Osteoblast (primary cell): ENCODE data around the gene TMA7. TPM values are rescaled to one million over a fixed set of nuclear protein-coding genes. Genes with fewer than 3 reads are reported as not detected.
A peak's percentile ranks its signal among the peaks of the same experiment; 100 is the strongest.

Experiments
- DNase-seq: peaks from one replicate; pipeline ENCODE4 v3.0.0; 2011; ENCODE audit warnings: low spot score, mixed read lengths; ENCODE audit not compliant: insufficient read length; ENCODE audit errors: missing footprints
- H2AFZ ChIP-seq: 2 replicates; pipeline ENCODE4 v1.6.0; 2011; ENCODE audit warnings: mild to moderate bottlenecking, low read length
- H3K27ac ChIP-seq: 2 replicates; pipeline ENCODE4 v1.5.1; 2011; ENCODE audit warnings: mild to moderate bottlenecking, low read depth, low read length, moderate library complexity
- H3K27me3 ChIP-seq: 2 replicates; pipeline ENCODE4 v1.6.0; 2012; ENCODE audit warnings: mild to moderate bottlenecking, control low read depth, inconsistent platforms, low read length, moderate library complexity; ENCODE audit not compliant: insufficient read depth
- H3K36me3 ChIP-seq: 2 replicates; pipeline ENCODE4 v1.5.1; 2011; ENCODE audit warnings: mild to moderate bottlenecking, low read length, control low read depth, moderate library complexity; ENCODE audit not compliant: insufficient read depth
- H3K4me1 ChIP-seq: 2 replicates; pipeline ENCODE4 v1.5.1; 2011; ENCODE audit warnings: mild to moderate bottlenecking, low read length, control low read depth, moderate library complexity; ENCODE audit not compliant: insufficient read depth
- H3K4me2 ChIP-seq: 2 replicates; pipeline ENCODE4 v1.6.0; 2011; ENCODE audit warnings: mild to moderate bottlenecking, low read length; ENCODE audit not compliant: insufficient read depth
- H3K4me3 ChIP-seq: fragments of 200-600 bp; sonication (generic); 3 replicates; pipeline ENCODE4 v1.5.1; 2012; ENCODE audit warnings: mild to moderate bottlenecking, low read length, inconsistent platforms; ENCODE audit not compliant: insufficient read depth
- H3K79me2 ChIP-seq: 2 replicates; pipeline ENCODE4 v1.6.0; 2012; ENCODE audit warnings: mild to moderate bottlenecking, low read length, control low read depth, inconsistent platforms; ENCODE audit not compliant: insufficient read depth
- H3K9me3 ChIP-seq: 2 replicates; pipeline ENCODE4 v1.5.1; 2011; ENCODE audit warnings: low read depth, low read length, control low read depth
- H4K20me1 ChIP-seq: 2 replicates; pipeline ENCODE4 v1.6.0; 2012; ENCODE audit warnings: mild to moderate bottlenecking, low read length, control low read depth; ENCODE audit not compliant: insufficient read depth
- total RNA-seq: library from RNA; depleted of rRNA; stranded (reverse); fragments of >200 nt; gene quantifications from 2 replicates; pipeline ENCODE4 v1.2.3, GENCODE V29; 2012
- TF ChIP-seq, protein P1 (sequence below): IDR thresholded peaks from 2 replicates; pipeline ENCODE4 v1.5.1; 2011; ENCODE audit warnings: mild to moderate bottlenecking, low read depth, low read length, moderate library complexity; ENCODE audit errors: extremely low read depth

Gene TMA7
- total RNA-seq, 1 donor, result 128 TPM

DNA sequence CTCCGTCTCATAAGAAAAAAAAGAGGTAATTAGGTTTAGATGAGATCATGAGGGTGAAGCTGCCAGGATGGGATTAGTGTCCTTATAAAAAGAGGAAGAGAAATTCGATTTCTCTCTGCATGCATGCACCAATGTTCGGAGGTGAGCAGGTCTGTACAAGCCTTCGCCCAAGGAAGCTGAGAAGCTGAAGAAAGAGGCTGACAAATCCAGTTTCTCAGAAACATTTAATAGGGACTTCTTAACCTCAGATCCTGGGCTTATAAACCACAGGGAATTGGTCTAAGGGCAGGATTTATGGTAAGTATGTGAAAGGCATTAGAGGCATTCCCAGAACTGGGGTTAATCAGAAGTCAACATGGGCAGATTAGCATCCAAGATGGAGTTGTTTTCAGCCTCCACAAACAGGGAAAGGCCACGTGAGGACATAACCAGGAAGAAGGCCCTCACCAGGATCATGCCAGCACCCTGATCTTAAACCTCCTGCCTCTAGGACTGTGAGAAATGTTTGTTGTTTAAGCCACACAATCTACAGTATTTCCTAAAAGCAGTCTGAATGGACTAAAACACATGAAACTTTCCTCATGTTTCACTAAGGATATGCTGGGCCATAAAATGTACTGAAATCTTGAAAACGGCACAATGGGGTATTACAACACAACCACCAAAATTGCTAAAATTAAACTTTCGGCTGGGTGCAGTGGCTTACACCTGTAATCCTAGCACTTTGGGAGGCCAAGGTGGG, 52.6 kb downstream of the TMA7 start:
- Histone ChIP-seq H3K27me3 (no peaks in the 10 kb centered on the region), H4K20me1 (no peaks in the 10 kb centered on the region), H3K79me2 (no peaks in the 10 kb centered on the region), H3K4me1 (peaks cover 7% of the 10 kb centered on the region), H3K9me3 (no peaks in the 10 kb centered on the region), H3K4me3 (no peak overlapping the region), H3K36me3 (peaks cover 10% of the 10 kb centered on the region), H2AFZ (peak overlapping the region; percentile 54), H3K27ac (peak overlapping the region; percentile 17), H3K4me2 (no peak overlapping the region)
- no peak for DNase-seq
- TF ChIP-seq, protein P1, sequence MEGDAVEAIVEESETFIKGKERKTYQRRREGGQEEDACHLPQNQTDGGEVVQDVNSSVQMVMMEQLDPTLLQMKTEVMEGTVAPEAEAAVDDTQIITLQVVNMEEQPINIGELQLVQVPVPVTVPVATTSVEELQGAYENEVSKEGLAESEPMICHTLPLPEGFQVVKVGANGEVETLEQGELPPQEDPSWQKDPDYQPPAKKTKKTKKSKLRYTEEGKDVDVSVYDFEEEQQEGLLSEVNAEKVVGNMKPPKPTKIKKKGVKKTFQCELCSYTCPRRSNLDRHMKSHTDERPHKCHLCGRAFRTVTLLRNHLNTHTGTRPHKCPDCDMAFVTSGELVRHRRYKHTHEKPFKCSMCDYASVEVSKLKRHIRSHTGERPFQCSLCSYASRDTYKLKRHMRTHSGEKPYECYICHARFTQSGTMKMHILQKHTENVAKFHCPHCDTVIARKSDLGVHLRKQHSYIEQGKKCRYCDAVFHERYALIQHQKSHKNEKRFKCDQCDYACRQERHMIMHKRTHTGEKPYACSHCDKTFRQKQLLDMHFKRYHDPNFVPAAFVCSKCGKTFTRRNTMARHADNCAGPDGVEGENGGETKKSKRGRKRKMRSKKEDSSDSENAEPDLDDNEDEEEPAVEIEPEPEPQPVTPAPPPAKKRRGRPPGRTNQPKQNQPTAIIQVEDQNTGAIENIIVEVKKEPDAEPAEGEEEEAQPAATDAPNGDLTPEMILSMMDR, result no peak

DNA sequence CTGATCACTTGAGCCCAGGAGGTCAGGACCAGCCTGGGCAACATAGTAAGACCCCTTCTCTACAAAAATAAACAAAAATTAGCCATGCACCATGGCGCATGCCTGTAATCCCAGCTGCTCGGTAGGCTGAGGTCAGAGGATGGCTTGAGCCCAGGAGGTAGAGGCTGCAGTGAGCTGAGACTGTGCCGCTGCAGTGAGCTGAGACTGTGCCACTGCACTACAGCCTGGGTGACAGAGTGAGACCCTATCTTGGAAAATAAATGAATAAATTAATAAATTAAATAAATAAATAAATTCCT, 53.1 kb downstream of the TMA7 start:
- Histone ChIP-seq H3K27ac (no peak overlapping the region), H2AFZ (peak overlapping the region; percentile 54), H3K36me3 (peaks cover 10% of the 10 kb centered on the region), H3K4me1 (peaks cover 7% of the 10 kb centered on the region), H3K4me3 (no peak overlapping the region), H4K20me1 (no peaks in the 10 kb centered on the region), H3K79me2 (no peaks in the 10 kb centered on the region), H3K9me3 (no peaks in the 10 kb centered on the region), H3K27me3 (no peaks in the 10 kb centered on the region), H3K4me2 (no peak overlapping the region)
- TF ChIP-seq, protein P1, result no peak
- no peak for DNase-seq

Other genes starting within 250 kb of the TMA7 start
- not detected in 2 replicates for gene CAMP, start 216.8 kb upstream of the TMA7 start, total RNA-seq
- 4.7 and 5.0 TPM in 2 replicates for gene ZNF589, start 199.2 kb upstream of the TMA7 start, total RNA-seq
- 19.5 and 23.3 TPM in 2 replicates for gene NME6, start 138.9 kb upstream of the TMA7 start, total RNA-seq
- gene SPINK8, start 106.6 kb upstream of the TMA7 start, total RNA-seq, result not detected in 2 replicates
- not detected in 2 replicates for gene FBXW12, start 68.0 kb upstream of the TMA7 start, total RNA-seq
- 23.3 and 33.7 TPM in 2 replicates for gene PLXNB1, start 10.2 kb upstream of the TMA7 start, total RNA-seq
- gene CCDC51, start 138 bp upstream of the TMA7 start, total RNA-seq, result 13.3 and 17.4 TPM in 2 replicates
- gene ATRIP, start 6.5 kb downstream of the TMA7 start, total RNA-seq, result 5.0 and 5.1 TPM in 2 replicates
- gene SHISA5, start 63.9 kb downstream of the TMA7 start, total RNA-seq, result 99.3 and 105 TPM in 2 replicates
- 12.3 and 12.4 TPM in 2 replicates for gene PFKFB4, start 116.5 kb downstream of the TMA7 start, total RNA-seq
- 0.29 and 0.72 TPM in 2 replicates for gene UCN2, start 123.5 kb downstream of the TMA7 start, total RNA-seq
- 12.7 and 21.4 TPM in 2 replicates for gene COL7A1, start 155.1 kb downstream of the TMA7 start, total RNA-seq
- gene UQCRC1, start 169.4 kb downstream of the TMA7 start, total RNA-seq, result 299 and 308 TPM in 2 replicates
- gene TMEM89, start 181.5 kb downstream of the TMA7 start, total RNA-seq, result 0.59 TPM in 1 of 2 replicates, not detected in the other
- 26.2 and 30.8 TPM in 2 replicates for gene SLC26A6, start 195.2 kb downstream of the TMA7 start, total RNA-seq
- gene CELSR3, start 222.6 kb downstream of the TMA7 start, total RNA-seq, result 1.2 and 1.4 TPM in 2 replicates
- gene NCKIPSD, start 245.7 kb downstream of the TMA7 start, total RNA-seq, result 17.1 and 17.7 TPM in 2 replicates